ENCODE results near the gene STIMATE.

STIMATE gene

DNA sequence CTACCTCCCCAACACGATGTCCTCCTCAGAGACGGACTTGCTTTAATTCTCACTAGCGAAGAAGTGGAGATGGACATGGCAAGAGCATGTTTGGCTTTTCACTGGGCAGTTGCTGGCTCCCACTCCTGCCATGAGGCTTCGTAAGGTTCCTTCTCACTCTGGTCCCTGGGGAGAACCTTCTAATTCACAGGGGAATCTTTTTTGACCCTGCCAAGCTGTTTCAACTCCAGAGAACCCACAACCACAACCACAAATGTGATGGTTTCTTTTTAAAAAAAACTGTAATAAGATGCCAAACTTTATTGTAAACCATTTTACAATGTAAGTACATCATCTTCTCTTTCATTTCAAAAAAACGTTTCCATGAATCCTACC, 60.9 kb downstream of the STIMATE start:
- Histone ChIP-seq H3K36me3 (replicated peaks; ENCODE audit: insufficient read depth, low read length) (no peaks in the 10 kb centered on the region), H3K9me3 (replicated peaks; ENCODE audit: insufficient read depth, low read length) (no peaks in the 10 kb centered on the region), H3K4me3 (ENCODE audit: low read length) (no peak overlapping the region), H3K79me2 (ENCODE audit: low read length) (no peaks in the 10 kb centered on the region), H2AFZ (ENCODE audit: low read length) (no peak overlapping the region), H3K9me2 (replicated peaks; ENCODE audit: insufficient read depth, low read length) (no peaks in the 10 kb centered on the region), H3K9ac (ENCODE audit: low read length) (no peak overlapping the region), H3K27ac (ENCODE audit: low read length) (no peak overlapping the region), H4K20me1 (ENCODE audit: insufficient read depth, low read length) (no peaks in the 10 kb centered on the region), H3F3A (ENCODE audit: insufficient read depth, low read length) (no peaks in the 10 kb centered on the region), H3K4me1 (ENCODE audit: low read length) (no peaks in the 10 kb centered on the region), H3K4me2 (ENCODE audit: low read depth, low read length) (no peak overlapping the region), H3K27me3 (replicated peaks; ENCODE audit: insufficient read depth, low read length) (no peaks in the 10 kb centered on the region)
- DNase-seq, result no peak
- TF ChIP-seq EZH2phosphoT487 (IDR thresholded peaks at IDR 0.05; ENCODE audit: low read length), result no peak
- TF ChIP-seq, protein P1, sequence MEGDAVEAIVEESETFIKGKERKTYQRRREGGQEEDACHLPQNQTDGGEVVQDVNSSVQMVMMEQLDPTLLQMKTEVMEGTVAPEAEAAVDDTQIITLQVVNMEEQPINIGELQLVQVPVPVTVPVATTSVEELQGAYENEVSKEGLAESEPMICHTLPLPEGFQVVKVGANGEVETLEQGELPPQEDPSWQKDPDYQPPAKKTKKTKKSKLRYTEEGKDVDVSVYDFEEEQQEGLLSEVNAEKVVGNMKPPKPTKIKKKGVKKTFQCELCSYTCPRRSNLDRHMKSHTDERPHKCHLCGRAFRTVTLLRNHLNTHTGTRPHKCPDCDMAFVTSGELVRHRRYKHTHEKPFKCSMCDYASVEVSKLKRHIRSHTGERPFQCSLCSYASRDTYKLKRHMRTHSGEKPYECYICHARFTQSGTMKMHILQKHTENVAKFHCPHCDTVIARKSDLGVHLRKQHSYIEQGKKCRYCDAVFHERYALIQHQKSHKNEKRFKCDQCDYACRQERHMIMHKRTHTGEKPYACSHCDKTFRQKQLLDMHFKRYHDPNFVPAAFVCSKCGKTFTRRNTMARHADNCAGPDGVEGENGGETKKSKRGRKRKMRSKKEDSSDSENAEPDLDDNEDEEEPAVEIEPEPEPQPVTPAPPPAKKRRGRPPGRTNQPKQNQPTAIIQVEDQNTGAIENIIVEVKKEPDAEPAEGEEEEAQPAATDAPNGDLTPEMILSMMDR (IDR thresholded peaks at IDR 0.05; ENCODE audit: low read length), result no peak
- no peak for TF ChIP-seq EZH2 (optimal IDR thresholded peaks at IDR 0.05; ENCODE audit: low read depth, low read length)

DNA sequence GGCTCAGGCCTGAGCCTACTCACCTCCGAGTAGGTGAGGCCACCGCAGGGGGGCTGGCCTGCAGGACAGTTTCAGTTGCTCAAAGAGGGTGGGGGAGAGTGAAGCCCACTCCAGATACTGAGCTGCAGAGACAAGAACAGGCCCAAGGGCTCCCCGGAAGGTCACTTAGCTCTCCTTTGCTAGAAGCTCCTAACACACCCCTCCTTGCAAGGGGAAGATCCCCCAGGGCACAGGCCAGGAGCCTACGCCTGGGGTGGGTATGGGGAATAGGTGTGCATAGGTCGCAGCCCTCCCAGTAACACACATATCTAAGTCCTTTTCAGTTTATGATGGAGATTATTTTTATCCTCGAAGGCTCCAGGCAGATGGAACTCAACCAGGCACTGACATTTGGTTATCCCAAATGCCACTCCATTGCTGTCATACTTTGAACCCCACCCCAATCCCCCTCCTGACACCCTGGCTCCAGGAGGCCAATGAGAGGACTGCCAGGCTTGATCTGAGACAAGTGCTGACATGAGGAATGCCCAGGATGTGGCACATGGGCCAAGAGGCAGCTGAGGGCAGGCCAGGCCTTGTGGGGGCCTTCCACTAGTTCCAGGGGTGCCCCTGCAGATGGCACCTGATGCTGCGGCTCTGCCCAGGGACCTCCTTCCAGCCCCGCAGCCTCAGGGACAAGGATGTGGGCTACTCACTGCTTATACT, 61.4 kb downstream of the STIMATE start:
- H4K20me1 ChIP-seq (ENCODE audit: insufficient read depth, low read length), result no peaks in the 10 kb centered on the region
- no peak overlapping the region for H3K4me3 ChIP-seq (ENCODE audit: low read length)
- no peak overlapping the region for H3K4me2 ChIP-seq (ENCODE audit: low read depth, low read length)
- H3K9me3 ChIP-seq (replicated peaks; ENCODE audit: insufficient read depth, low read length), result no peaks in the 10 kb centered on the region
- no peaks in the 10 kb centered on the region for H3K27me3 ChIP-seq (replicated peaks; ENCODE audit: insufficient read depth, low read length)
- no peak for TF ChIP-seq EZH2 (optimal IDR thresholded peaks at IDR 0.05; ENCODE audit: low read depth, low read length)
- TF ChIP-seq, protein P1 (IDR thresholded peaks at IDR 0.05; ENCODE audit: low read length), result no peak
- no peak for TF ChIP-seq EZH2phosphoT487 (IDR thresholded peaks at IDR 0.05; ENCODE audit: low read length)
- no peak for DNase-seq
- no peak overlapping the region for H3K27ac ChIP-seq (ENCODE audit: low read length)
- H3K4me1 ChIP-seq (ENCODE audit: low read length), result no peaks in the 10 kb centered on the region
- no peaks in the 10 kb centered on the region for H3F3A ChIP-seq (ENCODE audit: insufficient read depth, low read length)
- no peak overlapping the region for H2AFZ ChIP-seq (ENCODE audit: low read length)
- H3K9me2 ChIP-seq (replicated peaks; ENCODE audit: insufficient read depth, low read length), result no peaks in the 10 kb centered on the region
- no peaks in the 10 kb centered on the region for H3K79me2 ChIP-seq (ENCODE audit: low read length)
- no peaks in the 10 kb centered on the region for H3K36me3 ChIP-seq (replicated peaks; ENCODE audit: insufficient read depth, low read length)
- H3K9ac ChIP-seq (ENCODE audit: low read length), result no peak overlapping the region

DNA sequence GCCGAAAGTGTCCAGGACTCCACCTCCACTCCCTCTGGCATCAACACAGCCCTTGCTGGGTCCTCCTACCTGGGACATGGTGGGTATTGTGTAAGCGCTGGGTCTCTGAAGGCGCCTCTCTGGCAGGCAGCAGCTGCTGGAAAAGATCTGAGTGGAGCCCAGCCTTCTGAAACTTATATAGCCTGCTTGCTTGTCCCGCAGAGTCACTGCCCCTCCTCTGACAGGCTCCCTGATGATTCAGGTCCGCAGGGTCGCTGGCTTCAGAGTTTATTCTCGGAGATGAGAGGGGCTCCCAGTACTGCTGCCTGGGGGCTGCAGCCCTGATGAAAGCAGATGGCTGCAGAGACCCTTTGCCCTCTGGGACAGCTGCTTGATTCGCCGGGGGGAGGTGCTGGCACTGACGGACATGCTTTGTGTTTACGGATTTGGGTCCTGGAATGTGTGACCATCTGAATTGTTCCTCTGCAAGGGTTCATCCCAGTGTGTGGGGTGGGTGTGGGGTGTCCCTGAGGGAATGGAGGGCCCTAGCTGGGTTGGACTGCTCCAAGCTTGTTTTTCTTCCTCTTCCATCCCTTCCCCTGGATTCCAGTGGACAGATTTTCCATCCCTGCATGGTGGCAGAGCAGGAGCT, 62.4 kb downstream of the STIMATE start, which contains the start of gene MUSTN1:
Gene MUSTN1 (minus strand): TSS at position 149 of the 631 bp plus-strand sequence. CDS start 71 bp downstream, at position 78.
- no peak within 1 kb of the TSS for H3K4me2 ChIP-seq (ENCODE audit: low read depth, low read length)
- no peak within 1 kb of the TSS for H3K9ac ChIP-seq (ENCODE audit: low read length)
- no peak within 1 kb of the TSS for H3K4me3 ChIP-seq (ENCODE audit: low read length)
- no peak for DNase-seq
- no peaks in the 10 kb centered on the region for H3K79me2 ChIP-seq (ENCODE audit: low read length)
- H3K4me1 ChIP-seq (ENCODE audit: low read length), result no peaks in the 10 kb centered on the region
- H3K27me3 ChIP-seq (replicated peaks; ENCODE audit: insufficient read depth, low read length), result no peaks in the 10 kb centered on the region
- H3K9me2 ChIP-seq (replicated peaks; ENCODE audit: insufficient read depth, low read length), result no peaks in the 10 kb centered on the region
- no peaks in the 10 kb centered on the region for H3K36me3 ChIP-seq (replicated peaks; ENCODE audit: insufficient read depth, low read length)
- H3F3A ChIP-seq (ENCODE audit: insufficient read depth, low read length), result no peaks in the 10 kb centered on the region
- no peak within 1 kb of the TSS for H2AFZ ChIP-seq (ENCODE audit: low read length)
- no peaks in the 10 kb centered on the region for H4K20me1 ChIP-seq (ENCODE audit: insufficient read depth, low read length)
- no peaks in the 10 kb centered on the region for H3K9me3 ChIP-seq (replicated peaks; ENCODE audit: insufficient read depth, low read length)
- no peak for TF ChIP-seq EZH2 (optimal IDR thresholded peaks at IDR 0.05; ENCODE audit: low read depth, low read length)
- TF ChIP-seq EZH2phosphoT487 (IDR thresholded peaks at IDR 0.05; ENCODE audit: low read length), result no peak
- TF ChIP-seq, protein P1 (IDR thresholded peaks at IDR 0.05; ENCODE audit: low read length), result no peak
- H3K27ac ChIP-seq (ENCODE audit: low read length), result no peak within 1 kb of the TSS
